ENCODE results near the gene ADAP1. TPM values are rescaled to one million over a fixed set of nuclear protein-coding genes. Genes with fewer than 3 reads are reported as not detected.

ADAP1 gene
- polyA plus RNA-seq, 1 experiment, result 5.1 TPM

GRCh38 chr7:931871-932650 is 22.4 kb downstream of the ADAP1 start:
- CTCF ChIA-PET, result no interaction called here
- Histone ChIP-seq H3K27me3 (ENCODE audit: control insufficient read depth, insufficient read depth, low read length) (no peaks in the 10 kb centered on the region), H3K36me3 (ENCODE audit: control insufficient read depth, insufficient read depth, low read length) (no peaks in the 10 kb centered on the region), H3K4me3 (ENCODE audit: low read depth, low read length) (no peak overlapping the region)
- DNase-seq (ENCODE audit: low read depth), result no peak
- POLR2A ChIA-PET, result no interaction called here
- TF ChIP-seq CTCF (IDR thresholded peaks at IDR 0.05; ENCODE audit: insufficient read depth, low read depth, low read length), result no peak

- TF ChIP-seq CTCF (IDR thresholded peaks at IDR 0.05; ENCODE audit: insufficient read depth, low read depth, low read length), result no peak
- Histone ChIP-seq H3K27me3 (ENCODE audit: control insufficient read depth, insufficient read depth, low read length) (no peaks in the 10 kb centered on the region), H3K36me3 (ENCODE audit: control insufficient read depth, insufficient read depth, low read length) (no peaks in the 10 kb centered on the region), H3K4me3 (ENCODE audit: low read depth, low read length) (no peak overlapping the region)
- ChIA-PET CTCF (no interaction called here), POLR2A (no interaction called here)
- DNase-seq (ENCODE audit: low read depth), result no peak
Observed at GRCh38 chr7:930975-931758, 23.3 kb downstream of the ADAP1 start.

- H3K27me3 ChIP-seq (ENCODE audit: control insufficient read depth, insufficient read depth, low read length), result no peaks in the 10 kb centered on the region
- H3K36me3 ChIP-seq (ENCODE audit: control insufficient read depth, insufficient read depth, low read length), result no peaks in the 10 kb centered on the region
- no peak for DNase-seq (ENCODE audit: low read depth)
- ChIA-PET POLR2A (no interaction called here), CTCF (interaction anchor here (0.7 kb wide), 1 partner anchor 116 kb away, joined by 3 read pairs; no protein-coding TSS in a partner anchor)
- no peak overlapping the region for H3K4me3 ChIP-seq (ENCODE audit: low read depth, low read length)
- no peak for TF ChIP-seq CTCF (IDR thresholded peaks at IDR 0.05; ENCODE audit: insufficient read depth, low read depth, low read length)
Observed at GRCh38 chr7:929311-929711, 25.2 kb downstream of the ADAP1 start.

GRCh38 chr7:927031-927671 is 27.3 kb downstream of the ADAP1 start:
- ChIA-PET CTCF (no interaction called here), POLR2A (no interaction called here)
- no peak for TF ChIP-seq CTCF (IDR thresholded peaks at IDR 0.05; ENCODE audit: insufficient read depth, low read depth, low read length)
- DNase-seq (ENCODE audit: low read depth), result no peak
- Histone ChIP-seq H3K36me3 (ENCODE audit: control insufficient read depth, insufficient read depth, low read length) (no peaks in the 10 kb centered on the region), H3K4me3 (ENCODE audit: low read depth, low read length) (no peak overlapping the region), H3K27me3 (ENCODE audit: control insufficient read depth, insufficient read depth, low read length) (no peaks in the 10 kb centered on the region)
